Lung (tissue), 12 donors: ENCODE results near the gene ASPG. TPM values are rescaled to one million over a fixed set of nuclear protein-coding genes. Genes with fewer than 3 reads are reported as not detected.

Experiments
- ATAC-seq: fragments of 200-7000 bp; cut with Tn5 transposase; one replicate; pipeline ENCODE4 v1.9.1; 2020; ENCODE audit warnings: moderate number of reproducible peaks; ENCODE audit not compliant: insufficient read depth, low FRiP score
- DNase-seq, 3 donors: peaks; one replicate each; pipeline ENCODE4 v3.0.0-alpha.2; 2013 to 2017
- H3K27ac ChIP-seq, 2 donors: one replicate each; pipeline ENCODE4 v1.5.1; 2013; ENCODE audit warnings: mild to moderate bottlenecking in 2 of 2, moderate library complexity in 2 of 2, control low read depth in 1 of 2, inconsistent platforms in 1 of 2, low read depth in 1 of 2, low read length in 1 of 2
- H3K27me3 ChIP-seq, 3 donors: one replicate each; pipeline ENCODE4 v1.5.1; 2013; ENCODE audit warnings: low read length in 2 of 3; ENCODE audit not compliant: control insufficient read depth in 3 of 3, insufficient read depth in 3 of 3
- H3K36me3 ChIP-seq, 4 donors: one replicate each; pipeline ENCODE4 v1.5.1; 2013; ENCODE audit warnings: low read length in 4 of 4, mild to moderate bottlenecking in 1 of 4, moderate library complexity in 1 of 4; ENCODE audit not compliant: control insufficient read depth in 4 of 4, insufficient read depth in 4 of 4
- H3K4me1 ChIP-seq, 5 donors: one replicate each; pipeline ENCODE4 v1.5.1; 2013; ENCODE audit warnings: low read length in 5 of 5, mild to moderate bottlenecking in 2 of 5, moderate library complexity in 1 of 5; ENCODE audit not compliant: control insufficient read depth in 5 of 5, insufficient read depth in 5 of 5
- H3K4me3 ChIP-seq: one replicate; pipeline ENCODE4 v1.5.1; 2013; ENCODE audit warnings: mild to moderate bottlenecking, control low read depth, moderate library complexity
- H3K9ac ChIP-seq, 2 donors: one replicate each; pipeline ENCODE4 v1.5.1; 2013; ENCODE audit warnings: low read length in 2 of 2, control low read depth in 1 of 2; ENCODE audit not compliant: insufficient read depth in 1 of 2
- H3K9me3 ChIP-seq, 4 donors: one replicate each; pipeline ENCODE4 v1.5.1; 2013; ENCODE audit warnings: low read length in 3 of 4, mild to moderate bottlenecking in 1 of 4, moderate library complexity in 1 of 4; ENCODE audit not compliant: control insufficient read depth in 4 of 4, insufficient read depth in 3 of 4
- WGBS, 2 donors: extraction: QIAGEN DNeasy Blood & Tissue Kit; methylation state at CpG; one replicate each; pipeline ENCODE4 v1.1.7; 2013; 5-methylcytosine and 5-hydroxymethylcytosine counted together
- polyA plus RNA-seq, 2 donors: library from polyadenylated mRNA; stranded (reverse); fragments of 200-250 nt; gene quantifications; one replicate each; pipeline ENCODE4 v1.2.1, GENCODE V29; 2013
- total RNA-seq, 2 donors: library from RNA; depleted of rRNA in 1 of 2; stranded (reverse); fragments of >200 nt in 1 of 2; gene quantifications; one replicate each; pipeline ENCODE4 v1.2.1, GENCODE V29; 2014 to 2021
- TF ChIP-seq, protein P1 (sequence below): IDR thresholded peaks from 2 replicates; pipeline ENCODE4 v1.5.1; 2012; ENCODE audit warnings: mild to moderate bottlenecking; ENCODE audit errors: control extremely low read depth, extremely low read depth
- donor health status: control.
- donor health status: control.
- donor health status: Bipolar disorder and iron deficiency.
- donor health status: healthy.
- donor health status: DM: yes; HTN: yes; CAD: no.

ASPG gene
- total and polyA plus RNA-seq, 4 donors, result 0.73 to 4.7 (median 3.0) TPM

DNA sequence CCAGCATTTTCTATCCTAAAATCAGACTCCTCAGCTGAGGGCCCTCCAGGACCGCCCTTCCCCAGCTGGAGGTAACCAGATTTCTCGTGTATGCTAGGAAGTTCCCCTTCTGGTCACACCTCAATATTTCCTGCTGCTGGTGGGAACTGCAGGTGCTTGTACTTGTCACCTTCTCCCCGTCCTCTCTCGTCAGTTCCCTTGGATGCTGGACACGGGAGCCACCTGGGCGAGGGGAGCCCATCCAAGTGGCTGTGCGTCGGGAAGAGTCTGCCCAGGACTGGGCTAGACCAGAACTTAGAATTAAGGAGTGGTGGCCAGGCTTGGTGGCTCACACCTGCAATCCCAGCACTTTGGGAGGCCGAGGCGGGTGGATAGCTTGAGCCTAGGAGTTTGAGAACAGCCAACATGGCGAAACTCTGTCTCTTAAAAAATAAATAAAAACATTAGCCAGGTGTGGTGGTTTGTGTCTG, 29.7 kb downstream of the ASPG start:
- peaks cover 0 to 5% (median 0%) of the 10 kb centered on the region in 4 donors for H3K9me3 ChIP-seq
- no peaks in the 10 kb centered on the region for H3K36me3 ChIP-seq
- TF ChIP-seq, protein P1, sequence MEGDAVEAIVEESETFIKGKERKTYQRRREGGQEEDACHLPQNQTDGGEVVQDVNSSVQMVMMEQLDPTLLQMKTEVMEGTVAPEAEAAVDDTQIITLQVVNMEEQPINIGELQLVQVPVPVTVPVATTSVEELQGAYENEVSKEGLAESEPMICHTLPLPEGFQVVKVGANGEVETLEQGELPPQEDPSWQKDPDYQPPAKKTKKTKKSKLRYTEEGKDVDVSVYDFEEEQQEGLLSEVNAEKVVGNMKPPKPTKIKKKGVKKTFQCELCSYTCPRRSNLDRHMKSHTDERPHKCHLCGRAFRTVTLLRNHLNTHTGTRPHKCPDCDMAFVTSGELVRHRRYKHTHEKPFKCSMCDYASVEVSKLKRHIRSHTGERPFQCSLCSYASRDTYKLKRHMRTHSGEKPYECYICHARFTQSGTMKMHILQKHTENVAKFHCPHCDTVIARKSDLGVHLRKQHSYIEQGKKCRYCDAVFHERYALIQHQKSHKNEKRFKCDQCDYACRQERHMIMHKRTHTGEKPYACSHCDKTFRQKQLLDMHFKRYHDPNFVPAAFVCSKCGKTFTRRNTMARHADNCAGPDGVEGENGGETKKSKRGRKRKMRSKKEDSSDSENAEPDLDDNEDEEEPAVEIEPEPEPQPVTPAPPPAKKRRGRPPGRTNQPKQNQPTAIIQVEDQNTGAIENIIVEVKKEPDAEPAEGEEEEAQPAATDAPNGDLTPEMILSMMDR, result no peak
- no peak overlapping the region for H3K4me3 ChIP-seq
- 74 to 79% methylated on average over 11 of the region's 11 CpGs for WGBS, 2 donors
- H3K4me1 ChIP-seq, result peaks cover 0 to 9% (median 0%) of the 10 kb centered on the region in 5 donors
- no peak for ATAC-seq
- H3K9ac ChIP-seq, result no peak overlapping the region
- no peak overlapping the region for H3K27ac ChIP-seq
- peak in 1 of 3 donors; percentile 11 for DNase-seq
- peaks cover 5 to 22% (median 17%) of the 10 kb centered on the region in 3 donors for H3K27me3 ChIP-seq

- DNase-seq (peak in 1 of 3 donors; percentile 7), ATAC-seq (no peak)
- Histone ChIP-seq H3K27ac (no peak overlapping the region), H3K4me3 (no peak overlapping the region), H3K9ac (no peak overlapping the region), H3K4me1 (peaks cover 0 to 8% (median 0%) of the 10 kb centered on the region in 5 donors), H3K36me3 (no peaks in the 10 kb centered on the region), H3K9me3 (peaks cover 0 to 5% (median 0%) of the 10 kb centered on the region in 4 donors), H3K27me3 (peaks cover 5 to 25% (median 17%) of the 10 kb centered on the region in 3 donors)
- TF ChIP-seq, protein P1, result no peak
- WGBS, 2 donors, result 82 to 90% methylated on average over 9 of the region's 9 CpGs
Measured at GRCh38 chr14:104115691-104116287, 30.3 kb downstream of the ASPG start.

DNA sequence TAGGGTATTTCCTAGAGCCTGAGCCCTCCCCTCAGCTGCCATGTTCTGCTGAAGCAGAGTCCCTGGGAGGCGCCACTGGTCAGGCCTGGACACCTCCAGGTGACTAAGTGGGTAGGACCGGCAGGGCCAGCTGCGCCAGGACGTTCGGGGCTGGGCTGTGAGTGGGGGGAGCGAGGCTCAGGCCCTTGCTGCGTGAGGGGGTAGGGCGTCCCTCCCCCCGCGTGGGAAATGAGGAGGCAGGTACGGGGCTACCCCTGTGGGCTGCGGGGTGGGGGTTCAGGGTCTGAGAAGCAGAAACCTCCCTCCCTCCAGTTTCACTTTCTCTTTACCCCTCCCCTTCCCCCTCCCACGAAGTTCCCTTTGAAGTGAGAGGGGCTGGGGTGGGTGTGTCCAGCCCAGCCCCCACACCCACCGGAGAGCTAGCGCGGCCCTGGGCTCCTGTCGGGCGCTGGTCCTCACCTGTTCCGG, 30.8 kb downstream of the ASPG start:
- peaks cover 5 to 30% (median 20%) of the 10 kb centered on the region in 3 donors for H3K27me3 ChIP-seq
- peak overlapping the region in 1 of 2 donors; percentile 75 for H3K27ac ChIP-seq

More for the DNA sequence above, 30.8 kb downstream of the ASPG start:
- TF ChIP-seq, protein P1, result no peak
- peaks cover 0 to 5% (median 0%) of the 10 kb centered on the region in 4 donors for H3K9me3 ChIP-seq
- peaks cover 0 to 5% (median 0%) of the 10 kb centered on the region in 5 donors for H3K4me1 ChIP-seq
- DNase-seq, result peak in 1 of 3 donors; percentile 21
- peak overlapping the region; percentile 29 for H3K4me3 ChIP-seq
- 12 to 14% methylated on average over 18 to 19 of the region's 19 CpGs for WGBS, 2 donors
- peak; percentile 19 for ATAC-seq
- H3K36me3 ChIP-seq, result no peaks in the 10 kb centered on the region
- peak overlapping the region in 1 of 2 donors; percentile 25 for H3K9ac ChIP-seq
